ENCODE measurements around the gene DNAH14. TPM values are rescaled to one million over a fixed set of nuclear protein-coding genes. Genes with fewer than 3 reads are reported as not detected.
"Not testable (repeated sequence)": the region's sequence is repeated elsewhere in the genome, so short reads cannot be mapped to it uniquely, and the experiment has no call there.

DNAH14 gene
- total RNA-seq, 2 donors from 2014 or later, result 7.5 to 9.6 TPM

- no peaks in the 10 kb centered on the region for H3K27me3 ChIP-seq
- DNase-seq, result no peak
- TF ChIP-seq CTCF (IDR thresholded peaks at IDR 0.05), result no peak
- no peaks in the 10 kb centered on the region for H3K9me3 ChIP-seq
- H3K4me3 ChIP-seq, result no peak overlapping the region
- no peaks in the 10 kb centered on the region for H3K36me3 ChIP-seq
- H3K9ac ChIP-seq (ENCODE audit: low read depth in 2 of 2, low read length in 2 of 2), result no peak overlapping the region
- intact Hi-C loops (cut with DNase I), result no loop called here
- H3K4me1 ChIP-seq, result no peaks in the 10 kb centered on the region
- H3K27ac ChIP-seq, result no peak overlapping the region
These were observed 60.1 kb downstream of the DNAH14 start for GRCh38 chr1:224989615-224990014.

GRCh38 chr1:224991550-224991949 is 62.1 kb downstream of the DNAH14 start:
- H3K9me3 ChIP-seq; H3K27me3 ChIP-seq; H3K4me3 ChIP-seq; H3K36me3 ChIP-seq; DNase-seq; intact Hi-C loops (cut with DNase I); H3K4me1 ChIP-seq; H3K27ac ChIP-seq; H3K9ac ChIP-seq (ENCODE audit: low read depth in 2 of 2, low read length in 2 of 2): not testable (repeated sequence)

DNA sequence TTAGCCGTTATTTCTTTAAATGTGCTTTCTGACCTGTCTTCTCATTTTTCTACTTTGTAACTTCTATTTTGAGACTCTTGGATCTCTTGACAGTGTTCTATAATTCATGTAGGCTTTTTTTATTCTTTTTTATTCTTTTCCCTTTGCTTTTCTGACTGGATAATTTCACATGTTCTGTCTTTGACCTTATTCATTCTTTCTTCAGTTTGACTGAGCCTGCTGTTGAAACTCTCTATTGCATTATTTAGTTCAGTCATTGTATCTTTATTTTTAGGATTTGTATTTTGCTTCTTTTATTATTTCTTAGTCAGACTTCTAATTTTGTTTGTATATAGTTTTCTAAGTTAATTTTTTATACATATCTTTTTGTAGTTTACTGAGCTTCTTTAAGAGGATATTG is 66.1 kb downstream of the DNAH14 start:
- Histone ChIP-seq H3K9me3 (no peaks in the 10 kb centered on the region), H3K4me3 (no peak overlapping the region), H3K9ac (ENCODE audit: low read depth in 2 of 2, low read length in 2 of 2) (no peak overlapping the region), H3K4me1 (no peaks in the 10 kb centered on the region), H3K27ac (no peak overlapping the region), H3K36me3 (no peaks in the 10 kb centered on the region), H3K27me3 (no peaks in the 10 kb centered on the region)
- no peak for TF ChIP-seq CTCF (IDR thresholded peaks at IDR 0.05)
- DNase-seq, result no peak
- intact Hi-C loops (cut with DNase I), result no loop called here

DNA sequence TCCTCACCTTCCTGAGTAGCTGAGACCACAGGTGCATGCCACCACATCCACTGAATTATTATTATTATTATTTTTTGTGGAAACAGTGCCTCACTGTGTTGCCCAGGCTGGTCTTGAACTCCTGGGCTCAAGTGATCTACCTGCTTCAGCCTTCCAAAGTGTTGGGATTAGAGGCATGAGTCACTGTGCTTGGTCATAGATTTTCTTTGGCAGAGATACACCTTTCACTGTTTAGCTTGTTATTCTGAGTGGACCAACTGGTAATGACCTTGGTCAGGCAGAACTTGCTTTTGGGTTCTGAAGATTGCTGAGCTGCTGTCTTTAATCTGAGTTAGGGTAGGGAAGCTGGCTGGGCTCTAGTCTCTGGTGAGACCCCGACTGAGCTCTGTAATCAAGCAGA is 66.8 kb downstream of the DNAH14 start:
- intact Hi-C loops (cut with DNase I), result no loop called here

GRCh38 chr1:224998185-224998584 is 68.7 kb downstream of the DNAH14 start:
- Histone ChIP-seq H3K4me3 (no peak overlapping the region), H3K27me3 (no peaks in the 10 kb centered on the region), H3K4me1 (no peaks in the 10 kb centered on the region), H3K9ac (ENCODE audit: low read depth in 2 of 2, low read length in 2 of 2) (no peak overlapping the region), H3K36me3 (no peaks in the 10 kb centered on the region), H3K27ac (no peak overlapping the region), H3K9me3 (no peaks in the 10 kb centered on the region)
- intact Hi-C loops (cut with DNase I), result no loop called here
- no peak for TF ChIP-seq CTCF (IDR thresholded peaks at IDR 0.05)
- no peak for DNase-seq

More for the DNA sequence above, 66.8 kb downstream of the DNAH14 start:
- H3K9ac ChIP-seq (ENCODE audit: low read depth in 2 of 2, low read length in 2 of 2), result no peak overlapping the region
- no peaks in the 10 kb centered on the region for H3K27me3 ChIP-seq
- H3K4me3 ChIP-seq, result no peak overlapping the region
- H3K4me1 ChIP-seq, result no peaks in the 10 kb centered on the region
- no peak overlapping the region for H3K27ac ChIP-seq
- no peak for TF ChIP-seq CTCF (IDR thresholded peaks at IDR 0.05)
- no peaks in the 10 kb centered on the region for H3K36me3 ChIP-seq
- H3K9me3 ChIP-seq, result no peaks in the 10 kb centered on the region
- no peak for DNase-seq

DNA sequence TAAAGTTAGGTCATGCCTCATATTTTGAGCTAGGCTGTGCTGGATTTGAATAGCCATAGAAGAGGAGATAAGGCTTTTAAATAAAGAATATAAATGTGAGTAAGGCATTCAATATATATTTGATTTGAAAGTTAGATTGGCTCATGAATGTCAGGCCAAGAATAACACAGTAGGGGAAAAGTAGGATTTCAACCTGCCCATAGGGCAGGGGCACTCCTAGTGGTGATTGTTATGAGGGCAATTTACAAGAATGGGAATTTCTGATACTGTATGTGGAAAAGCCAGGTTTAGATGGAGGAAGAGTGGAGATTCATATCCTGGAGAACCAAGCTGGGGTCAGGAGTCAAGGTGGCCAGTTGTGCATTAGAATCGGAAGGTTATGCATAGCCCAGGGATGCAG is 74.9 kb downstream of the DNAH14 start:
- H3K27ac ChIP-seq, result no peak overlapping the region
- H3K4me3 ChIP-seq, result no peak overlapping the region
- H3K4me1 ChIP-seq, result no peaks in the 10 kb centered on the region
- no peak for TF ChIP-seq CTCF (IDR thresholded peaks at IDR 0.05)
- H3K9ac ChIP-seq (ENCODE audit: low read depth in 2 of 2, low read length in 2 of 2), result no peak overlapping the region
- no peak for DNase-seq
- intact Hi-C loops (cut with DNase I), result no loop called here
- H3K9me3 ChIP-seq, result no peaks in the 10 kb centered on the region
- H3K27me3 ChIP-seq, result no peaks in the 10 kb centered on the region
- H3K36me3 ChIP-seq, result no peaks in the 10 kb centered on the region

- H3K4me1 ChIP-seq; H3K27me3 ChIP-seq; H3K9me3 ChIP-seq; H3K27ac ChIP-seq; intact Hi-C loops (cut with DNase I); DNase-seq; H3K36me3 ChIP-seq; H3K4me3 ChIP-seq; H3K9ac ChIP-seq (ENCODE audit: low read depth in 2 of 2, low read length in 2 of 2): not testable (repeated sequence)
These were observed 76.9 kb downstream of the DNAH14 start for GRCh38 chr1:225006352-225006751.

DNA sequence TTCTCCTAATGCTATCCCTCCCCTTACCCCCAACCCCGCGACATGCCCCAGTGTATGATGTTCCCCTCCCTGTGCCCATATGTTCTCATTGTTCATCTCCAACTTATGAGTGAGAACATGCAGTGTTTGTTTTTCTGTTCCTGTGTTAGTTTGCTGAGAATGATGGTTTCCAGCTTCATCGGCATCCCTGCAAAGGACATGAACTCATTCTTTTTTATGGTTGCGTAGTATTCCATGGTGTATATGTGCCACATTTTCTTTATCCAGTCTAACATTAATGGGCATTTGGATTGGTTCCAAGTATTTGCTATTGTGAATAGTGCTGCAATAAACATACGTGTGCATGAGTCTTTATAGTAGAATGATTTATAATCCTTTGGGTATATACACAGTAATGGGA is 78.6 kb downstream of the DNAH14 start:
- H3K36me3 ChIP-seq; H3K4me3 ChIP-seq; H3K4me1 ChIP-seq; H3K9ac ChIP-seq (ENCODE audit: low read depth in 2 of 2, low read length in 2 of 2); H3K27ac ChIP-seq; DNase-seq; intact Hi-C loops (cut with DNase I); H3K9me3 ChIP-seq; H3K27me3 ChIP-seq: not testable (repeated sequence)
